ENCODE measurements around the gene SUPT4H1. TPM values are rescaled to one million over a fixed set of nuclear protein-coding genes. Genes with fewer than 3 reads are reported as not detected.
A peak's percentile ranks its signal among the peaks of the same experiment; 100 is the strongest.

SUPT4H1 gene
- total and polyA plus RNA-seq, 5 donors: 51.9 to 69.3 (median 63.2) TPM

GRCh38 chr17:58337600-58338453 is 14.2 kb downstream of the SUPT4H1 start:
- intact Hi-C loops (cut with DNase I): no loop called here
- no peak overlapping the region for H3K4me3 ChIP-seq (ENCODE audit: low read length)
- ATAC-seq (peak; percentile 86 to 88), DNase-seq (peak; percentile 85 to 92 (median 92))
- H3K27me3 ChIP-seq (ENCODE audit: control insufficient read depth, insufficient read depth): no peaks in the 10 kb centered on the region
- peak overlapping the region; percentile 49 for H3K27ac ChIP-seq (ENCODE audit: low read length)
- WGBS: 27% methylated on average over 23 of the region's 23 CpGs
- no peaks in the 10 kb centered on the region for H3K4me1 ChIP-seq (ENCODE audit: control insufficient read depth, insufficient read depth, low read length)
- no peaks in the 10 kb centered on the region for H3K9me3 ChIP-seq (ENCODE audit: control insufficient read depth, low read length)

GRCh38 chr17:58337210-58337599 is 14.8 kb downstream of the SUPT4H1 start:
- 12% methylated on average over 7 of the region's 7 CpGs for WGBS
- H3K4me3 ChIP-seq (ENCODE audit: low read length): no peak overlapping the region
- intact Hi-C loops (cut with DNase I): no loop called here

GRCh38 chr17:58336456-58337209 is 15.4 kb downstream of the SUPT4H1 start:
- 44% methylated on average over 5 of the region's 5 CpGs for WGBS

More at GRCh38 chr17:58337210-58337599, 14.8 kb downstream of the SUPT4H1 start:
- H3K9me3 ChIP-seq (ENCODE audit: control insufficient read depth, low read length): no peaks in the 10 kb centered on the region
- H3K27me3 ChIP-seq (ENCODE audit: control insufficient read depth, insufficient read depth): no peaks in the 10 kb centered on the region
- no peaks in the 10 kb centered on the region for H3K4me1 ChIP-seq (ENCODE audit: control insufficient read depth, insufficient read depth, low read length)
- ATAC-seq (no peak), DNase-seq (no peak)
- no peak overlapping the region for H3K27ac ChIP-seq (ENCODE audit: low read length)

GRCh38 chr17:58335779-58336455 is 16.1 kb downstream of the SUPT4H1 start:
- H3K27me3 ChIP-seq (ENCODE audit: control insufficient read depth, insufficient read depth): no peaks in the 10 kb centered on the region
- no peak overlapping the region for H3K4me3 ChIP-seq (ENCODE audit: low read length)
- DNase-seq (peak in 1 of 3 donors; percentile 64), ATAC-seq (no peak)
- intact Hi-C loops (cut with DNase I): no loop called here
- H3K4me1 ChIP-seq (ENCODE audit: control insufficient read depth, insufficient read depth, low read length): no peaks in the 10 kb centered on the region
- H3K27ac ChIP-seq (ENCODE audit: low read length): peak overlapping the region; percentile 8
- WGBS: 77% methylated on average over 4 of the region's 4 CpGs
- H3K9me3 ChIP-seq (ENCODE audit: control insufficient read depth, low read length): no peaks in the 10 kb centered on the region

More at GRCh38 chr17:58336456-58337209, 15.4 kb downstream of the SUPT4H1 start:
- Histone ChIP-seq H3K4me3 (ENCODE audit: low read length) (no peak overlapping the region), H3K27ac (ENCODE audit: low read length) (peak overlapping the region; percentile 8), H3K27me3 (ENCODE audit: control insufficient read depth, insufficient read depth) (no peaks in the 10 kb centered on the region), H3K9me3 (ENCODE audit: control insufficient read depth, low read length) (no peaks in the 10 kb centered on the region), H3K4me1 (ENCODE audit: control insufficient read depth, insufficient read depth, low read length) (no peaks in the 10 kb centered on the region)
- ATAC-seq (no peak), DNase-seq (no peak)
- intact Hi-C loops (cut with DNase I): no loop called here

DNA sequence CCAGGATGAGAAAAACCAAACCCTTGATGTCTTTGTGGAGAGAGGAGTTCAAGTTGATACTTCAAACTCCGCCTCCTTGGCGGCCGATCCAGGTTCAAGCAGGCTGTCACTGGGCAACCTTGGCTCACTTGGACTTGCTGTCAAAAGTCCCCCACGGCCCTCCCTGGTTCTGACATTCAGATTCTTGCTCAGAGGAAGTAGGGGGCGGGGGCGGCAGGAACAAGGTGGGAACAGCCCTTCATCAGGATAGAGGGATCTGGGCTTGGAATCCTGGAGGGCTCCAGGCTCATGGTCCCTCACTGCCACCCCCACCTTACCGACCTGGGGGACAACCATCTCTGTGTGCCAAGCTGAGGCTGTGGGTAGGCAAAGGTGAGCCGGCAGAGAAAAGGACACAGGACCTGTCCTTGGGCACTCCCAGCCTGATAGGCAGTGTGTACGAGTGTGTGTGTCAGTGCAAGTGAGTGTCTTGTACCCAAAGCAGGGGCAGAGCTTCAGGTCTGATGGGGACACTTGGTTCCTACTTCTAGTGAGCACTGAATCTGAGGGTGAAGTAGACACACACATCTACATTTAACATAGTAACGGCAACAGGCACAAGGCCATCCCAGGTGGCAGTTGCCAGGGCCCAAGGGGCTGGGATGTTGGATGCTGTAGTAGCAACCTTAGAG is 16.8 kb downstream of the SUPT4H1 start:
- DNase-seq (no peak), ATAC-seq (no peak)
- Histone ChIP-seq H3K4me3 (ENCODE audit: low read length) (no peak overlapping the region), H3K9me3 (ENCODE audit: control insufficient read depth, low read length) (no peaks in the 10 kb centered on the region), H3K27ac (ENCODE audit: low read length) (no peak overlapping the region), H3K27me3 (ENCODE audit: control insufficient read depth, insufficient read depth) (no peaks in the 10 kb centered on the region), H3K4me1 (ENCODE audit: control insufficient read depth, insufficient read depth, low read length) (no peaks in the 10 kb centered on the region)
- intact Hi-C loops (cut with DNase I): no loop called here
- 66% methylated on average over 10 of the region's 10 CpGs for WGBS

DNA sequence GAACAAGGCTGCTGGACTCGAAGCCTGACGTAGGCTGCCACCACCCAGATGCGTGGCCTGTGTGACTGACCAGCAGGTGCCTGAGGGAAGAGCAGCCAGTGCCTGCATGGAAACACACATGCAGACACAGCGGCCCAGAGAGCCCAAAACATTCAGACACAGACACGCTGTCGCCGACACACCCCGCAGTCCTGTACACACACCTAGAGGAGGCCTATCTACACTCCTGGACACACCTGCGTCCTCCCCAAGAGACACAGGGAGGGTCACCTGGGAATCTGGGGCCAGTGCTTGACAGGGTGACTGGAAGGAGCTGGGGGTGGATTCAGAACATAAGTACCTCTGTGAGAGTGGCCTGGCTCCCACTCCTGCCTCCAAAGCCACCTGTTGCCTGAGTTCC is 17.3 kb downstream of the SUPT4H1 start:
- H3K4me1 ChIP-seq (ENCODE audit: control insufficient read depth, insufficient read depth, low read length): no peaks in the 10 kb centered on the region
- 90% methylated on average over 9 of the region's 9 CpGs for WGBS
- no peaks in the 10 kb centered on the region for H3K9me3 ChIP-seq (ENCODE audit: control insufficient read depth, low read length)
- intact Hi-C loops (cut with DNase I): no loop called here
- no peaks in the 10 kb centered on the region for H3K27me3 ChIP-seq (ENCODE audit: control insufficient read depth, insufficient read depth)
- ATAC-seq (no peak), DNase-seq (no peak)
- no peak overlapping the region for H3K4me3 ChIP-seq (ENCODE audit: low read length)
- H3K27ac ChIP-seq (ENCODE audit: low read length): no peak overlapping the region

DNA sequence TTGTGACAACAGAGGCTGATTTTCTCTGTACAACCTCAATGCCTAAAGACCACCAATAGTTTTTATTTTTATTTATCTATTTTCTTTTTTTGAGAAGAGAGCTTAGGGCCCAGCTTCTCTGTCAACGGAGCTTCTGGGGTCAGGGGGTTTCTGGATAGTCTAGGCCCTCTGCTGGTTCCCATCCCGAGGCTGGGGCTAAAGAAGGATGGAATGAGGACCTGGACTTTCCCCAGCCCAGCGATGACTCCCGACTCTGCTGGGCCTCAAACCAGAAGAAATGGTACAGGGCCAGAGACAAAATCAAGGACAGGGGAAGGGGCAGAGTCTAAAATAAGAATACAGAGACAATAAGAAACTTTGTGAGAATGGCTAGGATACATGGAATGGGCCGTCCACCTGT is 17.7 kb downstream of the SUPT4H1 start:
- Histone ChIP-seq H3K4me3 (ENCODE audit: low read length) (no peak overlapping the region), H3K27me3 (ENCODE audit: control insufficient read depth, insufficient read depth) (no peaks in the 10 kb centered on the region), H3K4me1 (ENCODE audit: control insufficient read depth, insufficient read depth, low read length) (no peaks in the 10 kb centered on the region), H3K9me3 (ENCODE audit: control insufficient read depth, low read length) (no peaks in the 10 kb centered on the region), H3K27ac (ENCODE audit: low read length) (no peak overlapping the region)
- WGBS: 63% methylated on average over 5 of the region's 5 CpGs
- ATAC-seq (no peak), DNase-seq (no peak)
- intact Hi-C loops (cut with DNase I): no loop called here

GRCh38 chr17:58333736-58334207 is 18.2 kb downstream of the SUPT4H1 start:
- Histone ChIP-seq H3K4me3 (ENCODE audit: low read length) (no peak overlapping the region), H3K9me3 (ENCODE audit: control insufficient read depth, low read length) (no peaks in the 10 kb centered on the region), H3K27me3 (ENCODE audit: control insufficient read depth, insufficient read depth) (no peaks in the 10 kb centered on the region), H3K27ac (ENCODE audit: low read length) (no peak overlapping the region), H3K4me1 (ENCODE audit: control insufficient read depth, insufficient read depth, low read length) (no peaks in the 10 kb centered on the region)
- DNase-seq (no peak), ATAC-seq (no peak)
- 43% methylated on average over 6 of the region's 6 CpGs for WGBS
- intact Hi-C loops (cut with DNase I): no loop called here

DNA sequence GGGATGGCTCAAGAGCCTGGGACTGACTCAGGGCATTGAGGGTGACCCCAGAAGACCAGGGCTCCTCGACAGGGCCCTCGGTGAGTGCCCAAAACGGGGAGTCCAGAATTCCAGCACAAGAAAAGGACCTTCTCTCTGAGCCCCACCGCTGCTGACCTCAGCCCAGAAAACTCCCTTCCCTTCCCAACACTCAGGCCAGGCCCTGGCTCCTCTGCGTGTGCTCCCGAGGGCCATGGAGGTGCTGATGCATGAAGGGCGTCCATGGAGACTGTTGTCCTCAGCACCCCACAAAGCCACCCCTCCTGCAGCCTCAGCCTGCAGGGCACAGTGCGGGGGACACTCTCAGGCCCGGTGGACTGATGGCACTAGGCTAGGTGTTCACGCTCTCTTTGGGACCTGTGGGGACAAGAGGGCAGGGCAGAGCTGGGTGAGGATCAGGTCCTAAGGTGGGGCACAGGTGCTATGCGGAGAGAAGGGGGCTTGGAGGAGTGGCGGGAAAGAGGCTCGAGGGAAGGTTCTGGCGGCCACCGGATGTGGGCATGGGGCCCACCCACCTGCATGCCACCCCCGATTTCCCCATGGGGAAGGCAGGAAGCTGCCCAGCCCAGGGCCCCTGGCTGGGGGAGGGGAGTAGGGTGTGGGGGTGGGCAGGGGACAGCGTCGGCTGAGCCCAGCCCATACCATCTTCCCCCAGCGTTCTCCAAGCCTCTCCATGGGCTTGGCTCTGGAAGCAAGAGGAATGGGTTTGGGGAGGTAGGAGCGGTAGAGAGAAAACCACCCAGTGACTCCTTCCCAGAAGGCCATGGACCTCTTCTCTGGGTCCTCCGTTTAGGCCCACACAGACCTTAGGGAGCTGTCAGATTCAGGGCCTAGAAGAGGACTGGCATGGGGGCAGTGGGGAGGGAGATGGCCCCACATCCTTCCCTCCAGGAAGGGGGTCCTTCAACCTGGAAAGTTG is 18.9 kb downstream of the SUPT4H1 start:
- no peak overlapping the region for H3K4me3 ChIP-seq (ENCODE audit: low read length)
- no peaks in the 10 kb centered on the region for H3K27me3 ChIP-seq (ENCODE audit: control insufficient read depth, insufficient read depth)
- DNase-seq (no peak), ATAC-seq (no peak)
- intact Hi-C loops (cut with DNase I): no loop called here
- 70% methylated on average over 21 of the region's 21 CpGs for WGBS
- no peaks in the 10 kb centered on the region for H3K9me3 ChIP-seq (ENCODE audit: control insufficient read depth, low read length)
- no peak overlapping the region for H3K27ac ChIP-seq (ENCODE audit: low read length)
- H3K4me1 ChIP-seq (ENCODE audit: control insufficient read depth, insufficient read depth, low read length): no peaks in the 10 kb centered on the region
